Astrocyte (in vitro differentiated cells and primary cell): ENCODE measurements around the gene C14orf119. TPM values are rescaled to one million over a fixed set of nuclear protein-coding genes. Genes with fewer than 3 reads are reported as not detected.

ENCODE experiments used
- DNase-seq: peaks from one replicate; pipeline ENCODE4 v3.0.0-alpha.2; 2010; ENCODE audit warnings: low read depth
- FAIRE-seq: peaks from 2 replicates; lab custom pipeline; 2011; peaks lifted over from hg19 to GRCh38; lab: Jason Lieb, UNC
- H2AFZ ChIP-seq: 2 replicates; pipeline ENCODE4 v1.6.0; 2012; ENCODE audit warnings: low read depth, low read length, inconsistent platforms
- H3K27ac ChIP-seq: 2 replicates; pipeline ENCODE4 v1.5.1; 2011; ENCODE audit warnings: low read depth, low read length, inconsistent platforms
- H3K27me3 ChIP-seq: 2 replicates; pipeline ENCODE4 v1.6.0; 2011; ENCODE audit warnings: low read length, inconsistent platforms; ENCODE audit not compliant: insufficient read depth
- H3K36me3 ChIP-seq: 2 replicates; pipeline ENCODE4 v1.5.1; 2011; ENCODE audit warnings: low read length, inconsistent platforms; ENCODE audit not compliant: insufficient read depth
- H3K4me1 ChIP-seq: 2 replicates; pipeline ENCODE4 v1.5.1; 2011; ENCODE audit warnings: low read length, inconsistent platforms; ENCODE audit not compliant: insufficient read depth
- H3K4me2 ChIP-seq: 2 replicates; pipeline ENCODE4 v1.6.0; 2012; ENCODE audit warnings: low read length, inconsistent platforms
- H3K4me3 ChIP-seq: 2 replicates; pipeline ENCODE4 v1.5.1; 2011; ENCODE audit warnings: low read depth, mild to moderate bottlenecking, low read length, inconsistent platforms; ENCODE audit not compliant: insufficient read depth
- H3K79me2 ChIP-seq: 2 replicates; pipeline ENCODE4 v1.6.0; 2012; ENCODE audit warnings: mild to moderate bottlenecking, low read length, inconsistent platforms; ENCODE audit not compliant: insufficient read depth
- H3K9ac ChIP-seq: 2 replicates; pipeline ENCODE4 v1.6.0; 2012; ENCODE audit warnings: mild to moderate bottlenecking, low read length, inconsistent platforms
- H3K9me3 ChIP-seq: 2 replicates; pipeline ENCODE4 v1.5.1; 2012; ENCODE audit warnings: low read depth, mild to moderate bottlenecking, low read length, inconsistent platforms; ENCODE audit not compliant: insufficient read depth
- H4K20me1 ChIP-seq: 2 replicates; pipeline ENCODE4 v1.6.0; 2012; ENCODE audit warnings: low read length, inconsistent platforms; ENCODE audit not compliant: insufficient read depth
- H3K27ac Mint-ChIP-seq: one replicate; pipeline ENCODE4 v1.8.0; 2021; ENCODE audit warnings: mild to moderate bottlenecking, mixed read lengths; ENCODE audit not compliant: unreplicated experiment
- H3K27me3 Mint-ChIP-seq: one replicate; pipeline ENCODE4 v1.8.0; 2021; ENCODE audit warnings: low read depth, mixed read lengths; ENCODE audit not compliant: unreplicated experiment
- H3K36me3 Mint-ChIP-seq: one replicate; pipeline ENCODE4 v1.8.0; 2021; ENCODE audit warnings: low read depth, mixed read lengths; ENCODE audit not compliant: unreplicated experiment
- H3K4me1 Mint-ChIP-seq: one replicate; pipeline ENCODE4 v1.8.0; 2021; ENCODE audit warnings: low read depth, mixed read lengths; ENCODE audit not compliant: unreplicated experiment
- H3K4me3 Mint-ChIP-seq: one replicate; pipeline ENCODE4 v1.8.0; 2021; ENCODE audit warnings: mild to moderate bottlenecking, moderate library complexity, mixed read lengths; ENCODE audit not compliant: unreplicated experiment
- H3K9me3 Mint-ChIP-seq: one replicate; pipeline ENCODE4 v1.8.0; 2021; ENCODE audit warnings: mild to moderate bottlenecking, mixed read lengths; ENCODE audit not compliant: unreplicated experiment
- CTCF ChIP-seq: IDR thresholded peaks from 2 replicates; pipeline ENCODE4 v1.5.1; 2011; ENCODE audit warnings: low read depth, mild to moderate bottlenecking, inconsistent platforms, low read length, moderate library complexity; ENCODE audit not compliant: insufficient read depth
- EZH2 ChIP-seq: IDR thresholded peaks from 2 replicates; pipeline ENCODE4 v1.6.1; 2012; ENCODE audit warnings: mild to moderate bottlenecking, low read length, inconsistent platforms; ENCODE audit not compliant: insufficient read depth
- total RNA-seq: library from RNA; stranded (reverse); gene quantifications from 2 replicates; pipeline ENCODE4 v1.2.1, GENCODE V29; 2021

The C14orf119 gene
- total RNA-seq, 1 donor from 2014 or later, result 83.9 TPM

- H2AFZ ChIP-seq, result no peak overlapping the region
- FAIRE-seq (no peak), DNase-seq (no peak)
- peaks cover 6% of the 10 kb centered on the region for H3K36me3 Mint-ChIP-seq
- H3K4me3 Mint-ChIP-seq, result no peak overlapping the region
- no peaks in the 10 kb centered on the region for H3K27me3 Mint-ChIP-seq
- H3K4me1 Mint-ChIP-seq, result peaks cover 27% of the 10 kb centered on the region
- H3K27ac ChIP-seq, result no peak overlapping the region
- H3K36me3 ChIP-seq, result peaks cover 46% of the 10 kb centered on the region
- H3K27me3 ChIP-seq, result no peaks in the 10 kb centered on the region
- no peaks in the 10 kb centered on the region for H3K9me3 ChIP-seq
- H3K79me2 ChIP-seq, result peaks cover 68% of the 10 kb centered on the region
- no peak overlapping the region for H3K4me3 ChIP-seq
- peaks cover 45% of the 10 kb centered on the region for H4K20me1 ChIP-seq
- H3K9me3 Mint-ChIP-seq, result no peaks in the 10 kb centered on the region
- no peak overlapping the region for H3K9ac ChIP-seq
- H3K4me1 ChIP-seq, result peaks cover 11% of the 10 kb centered on the region
- H3K27ac Mint-ChIP-seq, result no peak overlapping the region
- TF ChIP-seq CTCF (no peak), EZH2 (no peak)
- H3K4me2 ChIP-seq, result no peak overlapping the region
Measured at GRCh38 chr14:23091294-23092225, 3.7 kb upstream of the C14orf119 start.

DNA sequence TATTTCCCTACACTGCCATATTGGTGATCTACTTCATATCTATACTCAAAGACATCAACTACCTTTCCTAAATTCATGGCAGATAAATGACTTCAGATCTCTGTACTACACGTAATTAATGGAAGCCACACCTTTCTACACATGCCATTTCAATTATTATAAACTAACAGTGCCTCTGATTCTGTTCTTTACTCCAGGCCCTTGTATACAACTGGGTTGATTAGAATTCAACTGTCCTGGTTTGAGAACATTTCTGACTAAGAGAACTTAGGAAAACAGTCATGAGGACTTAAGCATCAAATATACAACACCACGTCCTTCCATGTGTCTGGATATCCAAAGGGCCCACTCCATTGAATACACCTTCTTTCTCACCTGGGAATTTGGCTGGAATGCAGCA lies 2.2 kb upstream of the C14orf119 start:
- peak overlapping the region; percentile 98 for H3K4me2 ChIP-seq
- peaks cover 59% of the 10 kb centered on the region for H4K20me1 ChIP-seq
- peaks cover 81% of the 10 kb centered on the region for H3K79me2 ChIP-seq
- no peaks in the 10 kb centered on the region for H3K27me3 ChIP-seq
- Mint-ChIP-seq H3K9me3 (no peaks in the 10 kb centered on the region), H3K4me1 (peaks cover 38% of the 10 kb centered on the region), H3K27me3 (no peaks in the 10 kb centered on the region), H3K4me3 (no peak overlapping the region), H3K27ac (no peak overlapping the region), H3K36me3 (peaks cover 14% of the 10 kb centered on the region)
- H3K9ac ChIP-seq, result peak overlapping the region; percentile 97
- peak overlapping the region; percentile 18 for H3K4me3 ChIP-seq
- H3K27ac ChIP-seq, result no peak overlapping the region
- no peak for FAIRE-seq
- peaks cover 17% of the 10 kb centered on the region for H3K4me1 ChIP-seq
- no peak for TF ChIP-seq EZH2
- no peak for TF ChIP-seq CTCF
- no peak overlapping the region for H2AFZ ChIP-seq
- no peak for DNase-seq
- peaks cover 39% of the 10 kb centered on the region for H3K36me3 ChIP-seq
- no peaks in the 10 kb centered on the region for H3K9me3 ChIP-seq

GRCh38 chr14:23093526-23093925 lies 1.8 kb upstream of the C14orf119 start:
- peaks cover 17% of the 10 kb centered on the region for H3K36me3 Mint-ChIP-seq

More at GRCh38 chr14:23093526-23093925, 1.8 kb upstream of the C14orf119 start:
- Histone ChIP-seq H3K36me3 (peaks cover 39% of the 10 kb centered on the region), H3K27ac (peak overlapping the region; percentile 99), H3K9ac (peak overlapping the region; percentile 97), H3K79me2 (peaks cover 85% of the 10 kb centered on the region), H3K9me3 (no peaks in the 10 kb centered on the region), H2AFZ (no peak overlapping the region), H3K4me3 (peak overlapping the region; percentile 93), H4K20me1 (peaks cover 64% of the 10 kb centered on the region), H3K4me2 (peak overlapping the region; percentile 98), H3K4me1 (peaks cover 17% of the 10 kb centered on the region), H3K27me3 (no peaks in the 10 kb centered on the region)
- TF ChIP-seq CTCF (no peak), EZH2 (no peak)
- H3K9me3 Mint-ChIP-seq, result no peaks in the 10 kb centered on the region
- no peak for DNase-seq
- H3K4me3 Mint-ChIP-seq, result no peak overlapping the region
- H3K27me3 Mint-ChIP-seq, result no peaks in the 10 kb centered on the region
- peaks cover 39% of the 10 kb centered on the region for H3K4me1 Mint-ChIP-seq
- H3K27ac Mint-ChIP-seq, result no peak overlapping the region
- no peak for FAIRE-seq
